ENCODE measurements around the gene WDR49. TPM values are rescaled to one million over a fixed set of nuclear protein-coding genes. Genes with fewer than 3 reads are reported as not detected.
"Not testable (repeated sequence)": the region's sequence is repeated elsewhere in the genome, so short reads cannot be mapped to it uniquely, and the experiment has no call there.

WDR49 gene
- polyA plus RNA-seq, 5 donors = 1.8 to 4.0 (median 3.8) TPM

GRCh38 chr3:167615030-167615429 is 38.7 kb downstream of the WDR49 start:
- no peak for DNase-seq

- not testable (repeated sequence) for DNase-seq
These were observed 39.5 kb downstream of the WDR49 start for GRCh38 chr3:167614196-167614595.

GRCh38 chr3:167611718-167612117 is 42.0 kb downstream of the WDR49 start:
- no peak for DNase-seq

- DNase-seq = no peak
These were observed 44.6 kb downstream of the WDR49 start for GRCh38 chr3:167609156-167609555.

GRCh38 chr3:167606836-167607235 is 46.9 kb downstream of the WDR49 start:
- DNase-seq = no peak

- DNase-seq = no peak
These were observed 47.9 kb downstream of the WDR49 start for GRCh38 chr3:167605871-167606270.

GRCh38 chr3:167602041-167602440 is 51.7 kb downstream of the WDR49 start:
- DNase-seq = no peak

GRCh38 chr3:167587651-167588050 is 66.1 kb downstream of the WDR49 start:
- DNase-seq = no peak

- no peak for DNase-seq
These were observed 78.6 kb downstream of the WDR49 start for GRCh38 chr3:167575000-167575600.

- DNase-seq = no peak
These were observed 80.8 kb downstream of the WDR49 start for GRCh38 chr3:167572991-167573390.

GRCh38 chr3:167568634-167569033 is 85.1 kb downstream of the WDR49 start:
- DNase-seq = no peak

- no peak for DNase-seq
These were observed 88.3 kb downstream of the WDR49 start for GRCh38 chr3:167565489-167565888.

- DNase-seq = no peak
These were observed 89.1 kb downstream of the WDR49 start for GRCh38 chr3:167564612-167565011.

GRCh38 chr3:167559924-167560323 is 93.8 kb downstream of the WDR49 start:
- no peak for DNase-seq

- no peak for DNase-seq
These were observed 98.8 kb downstream of the WDR49 start for GRCh38 chr3:167554898-167555297.

GRCh38 chr3:167538081-167538480 is 115.7 kb downstream of the WDR49 start:
- DNase-seq = no peak

- DNase-seq = no peak
These were observed 132.8 kb downstream of the WDR49 start for GRCh38 chr3:167521006-167521355.

- DNase-seq = no peak
These were observed 133.3 kb downstream of the WDR49 start for GRCh38 chr3:167520266-167521005.

GRCh38 chr3:167507954-167508353 is 145.8 kb downstream of the WDR49 start:
- no peak for DNase-seq

GRCh38 chr3:167502401-167502800 is 151.3 kb downstream of the WDR49 start:
- no peak for DNase-seq

- no peak for DNase-seq
These were observed 151.8 kb downstream of the WDR49 start for GRCh38 chr3:167501941-167502340.

GRCh38 chr3:167497903-167498302 is 155.8 kb downstream of the WDR49 start:
- no peak for DNase-seq

- DNase-seq = no peak
These were observed 160.5 kb downstream of the WDR49 start for GRCh38 chr3:167493244-167493643.

- DNase-seq = no peak
These were observed 162.1 kb downstream of the WDR49 start for GRCh38 chr3:167491621-167492020.

All from right lung (tissue), 5 donors.